Mesenchymal stem cell (in vitro differentiated cells and primary cell): ENCODE data around the gene TMPRSS5.
A peak's percentile ranks its signal among the peaks of the same experiment; 100 is the strongest.

Source experiments
- DNase-seq: peaks from one replicate; pipeline ENCODE4 v3.0.0-alpha.2; 2013
- H2AFZ ChIP-seq: one replicate; pipeline ENCODE4 v1.6.1; 2013; ENCODE audit warnings: low read depth, mild to moderate bottlenecking, control low read depth, inconsistent platforms, low read length, moderate library complexity
- H2AK5ac ChIP-seq: 2 replicates; pipeline ENCODE4 v1.6.1; 2013; ENCODE audit warnings: low read length, moderate library complexity, mild to moderate bottlenecking, inconsistent platforms; ENCODE audit not compliant: severe bottlenecking
- H2BK120ac ChIP-seq: one replicate; pipeline ENCODE4 v1.6.1; 2013; ENCODE audit warnings: low read depth, mild to moderate bottlenecking, inconsistent platforms, low read length, moderate library complexity
- H2BK12ac ChIP-seq, 2 experiments: one replicate each; pipeline ENCODE4 v1.6.1; 2013; ENCODE audit warnings: inconsistent platforms in 2 of 2, low read length in 2 of 2, mild to moderate bottlenecking in 2 of 2, moderate library complexity in 2 of 2, control low read depth in 1 of 2
- H2BK15ac ChIP-seq: one replicate; pipeline ENCODE4 v1.6.1; 2013; ENCODE audit warnings: mild to moderate bottlenecking, low read depth, inconsistent platforms; ENCODE audit not compliant: poor library complexity, severe bottlenecking
- H2BK5ac ChIP-seq: 2 replicates; pipeline ENCODE4 v1.6.1; 2013; ENCODE audit warnings: low read depth, mild to moderate bottlenecking, low read length, control low read depth, inconsistent platforms; ENCODE audit not compliant: poor library complexity, severe bottlenecking
- H3K14ac ChIP-seq, 2 experiments: one replicate each; pipeline ENCODE4 v1.6.1; 2013; ENCODE audit warnings: inconsistent platforms in 2 of 2, low read length in 2 of 2, control low read depth in 1 of 2, mild to moderate bottlenecking in 1 of 2, moderate library complexity in 1 of 2
- H3K18ac ChIP-seq, 2 experiments: one replicate each; pipeline ENCODE4 v1.6.1; 2013; ENCODE audit warnings: inconsistent platforms in 2 of 2, low read length in 2 of 2, control low read depth in 1 of 2, low read depth in 1 of 2, mild to moderate bottlenecking in 1 of 2
- H3K23ac ChIP-seq, 2 experiments: one replicate each; pipeline ENCODE4 v1.6.1; 2013; ENCODE audit warnings: inconsistent platforms in 2 of 2, low read length in 2 of 2, mild to moderate bottlenecking in 2 of 2, moderate library complexity in 2 of 2, control low read depth in 1 of 2
- H3K27ac ChIP-seq: 2 replicates; pipeline ENCODE4 v1.5.1; 2013; ENCODE audit warnings: mild to moderate bottlenecking, moderate library complexity, low read length, control low read depth, inconsistent platforms; ENCODE audit not compliant: poor library complexity, severe bottlenecking
- H3K27me3 ChIP-seq, 2 experiments: 2 replicates each; pipeline versions ENCODE4 v1.6.1 to v1.7.0; 2013; ENCODE audit warnings: low read length in 2 of 2, mild to moderate bottlenecking in 2 of 2, moderate library complexity in 2 of 2, control low read depth in 1 of 2, inconsistent platforms in 1 of 2; ENCODE audit not compliant: control insufficient read depth in 1 of 2, insufficient read depth in 1 of 2
- H3K36me3 ChIP-seq, 2 experiments: 2 replicates each; pipeline versions ENCODE4 v1.6.1 to v1.7.0; 2013; ENCODE audit warnings: low read length in 2 of 2, control low read depth in 1 of 2, inconsistent platforms in 1 of 2, low read depth in 1 of 2, mild to moderate bottlenecking in 1 of 2; ENCODE audit not compliant: insufficient read depth in 2 of 2, control insufficient read depth in 1 of 2
- H3K4ac ChIP-seq, 2 experiments: one replicate each; pipeline ENCODE4 v1.6.1; 2013; ENCODE audit warnings: inconsistent platforms in 2 of 2, low read length in 2 of 2, mild to moderate bottlenecking in 2 of 2, moderate library complexity in 2 of 2, control low read depth in 1 of 2, low read depth in 1 of 2
- H3K4me1 ChIP-seq: 2 replicates; pipeline ENCODE4 v1.6.1; 2013; ENCODE audit warnings: low read depth, low read length, control low read depth; ENCODE audit not compliant: control insufficient read depth, insufficient read depth
- H3K4me2 ChIP-seq: 2 replicates; pipeline ENCODE4 v1.6.1; 2013; ENCODE audit warnings: low read length, mild to moderate bottlenecking, inconsistent platforms; ENCODE audit not compliant: poor library complexity, severe bottlenecking
- H3K4me3 ChIP-seq, 2 experiments: 2 replicates each; pipeline versions ENCODE4 v1.5.1 to v1.7.0; 2013; ENCODE audit warnings: low read length in 2 of 2, mild to moderate bottlenecking in 2 of 2, control low read depth in 1 of 2, low read depth in 1 of 2; ENCODE audit not compliant: insufficient read depth in 1 of 2
- H3K79me1 ChIP-seq: replicated peaks from 2 replicates; pipeline ENCODE4 v1.6.1; 2013; ENCODE audit warnings: mild to moderate bottlenecking, control low read depth, low read length, inconsistent platforms; ENCODE audit not compliant: poor library complexity, severe bottlenecking
- H3K9ac ChIP-seq: 2 replicates; pipeline ENCODE4 v1.7.0; 2013; ENCODE audit warnings: mild to moderate bottlenecking, low read length, moderate library complexity
- H3K9me3 ChIP-seq: 2 replicates; pipeline ENCODE4 v1.7.0; 2013; ENCODE audit warnings: mild to moderate bottlenecking, low read length; ENCODE audit not compliant: control insufficient read depth
- H4K8ac ChIP-seq: one replicate; pipeline ENCODE4 v1.6.1; 2013; ENCODE audit warnings: inconsistent platforms, mild to moderate bottlenecking, low read length, moderate library complexity
- H4K91ac ChIP-seq: one replicate; pipeline ENCODE4 v1.6.1; 2013; ENCODE audit warnings: mild to moderate bottlenecking, low read length, inconsistent platforms
- WGBS: methylation state at CpG from one replicate; pipeline ENCODE4 v1.1.7; 2013; ENCODE audit warnings: mixed read lengths; 5-methylcytosine and 5-hydroxymethylcytosine counted together

The TMPRSS5 gene

DNA sequence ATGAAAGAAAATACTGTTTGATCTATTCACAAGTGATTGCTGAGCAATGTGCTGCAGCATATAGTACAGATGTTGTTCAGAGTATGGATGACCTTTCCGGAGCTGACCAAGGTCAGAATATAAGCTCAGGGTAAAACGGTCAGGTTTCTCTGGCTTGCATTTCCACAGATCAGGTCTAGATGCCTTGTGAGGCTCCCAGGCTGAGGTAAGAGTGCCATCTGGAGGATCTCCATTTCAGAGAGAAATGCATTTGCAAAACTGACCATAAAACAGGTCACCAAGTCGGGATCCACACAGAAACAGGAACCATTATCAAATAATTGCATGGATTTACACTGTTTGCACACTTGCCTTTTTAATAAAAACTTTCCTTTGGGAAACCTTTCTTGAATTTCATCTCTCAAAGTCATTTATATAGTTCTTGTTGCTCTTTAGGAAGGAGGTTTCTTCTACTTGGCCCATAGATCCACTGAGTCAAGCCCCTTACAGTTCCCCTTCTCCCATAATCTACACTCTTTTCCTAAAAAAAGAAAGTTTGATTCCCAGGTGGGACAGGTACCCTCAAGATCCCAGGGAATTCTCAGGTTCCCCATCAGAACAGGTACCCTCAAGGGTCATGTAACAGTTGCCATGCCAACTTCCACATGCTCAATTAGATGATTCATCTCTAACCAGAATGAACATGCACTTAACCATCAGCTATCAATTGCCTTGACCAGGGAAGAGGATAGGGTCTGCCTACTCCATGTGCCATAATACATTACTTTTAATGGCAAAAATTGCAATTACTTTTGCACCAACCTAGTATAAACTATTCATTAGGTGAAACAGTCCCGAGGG is 25.0 kb upstream of the TMPRSS5 start:
- Histone ChIP-seq H3K4me2 (no peak overlapping the region), H2BK120ac (no peak overlapping the region), H3K4me1 (no peaks in the 10 kb centered on the region), H3K14ac (no peak overlapping the region), H2BK12ac (no peak overlapping the region), H3K4ac (no peak overlapping the region), H2AFZ (no peak overlapping the region), H2AK5ac (no peak overlapping the region), H3K27me3 (no peaks in the 10 kb centered on the region), H3K9me3 (no peaks in the 10 kb centered on the region), H3K23ac (no peak overlapping the region), H3K36me3 (peaks cover 4 to 34% of the 10 kb centered on the region in 2 experiments), H2BK15ac (no peak overlapping the region), H3K4me3 (no peak overlapping the region), H2BK5ac (no peak overlapping the region), H3K9ac (no peak overlapping the region), H3K79me1 (no peaks in the 10 kb centered on the region), H4K91ac (no peak overlapping the region), H4K8ac (no peak overlapping the region), H3K18ac (no peak overlapping the region), H3K27ac (no peak overlapping the region)
- 62% methylated on average over 3 of the region's 4 CpGs for WGBS
- peak; percentile 52 for DNase-seq

GRCh38 chr11:113729456-113729855 is 23.3 kb upstream of the TMPRSS5 start:
- H3K4me3 ChIP-seq: no peak overlapping the region
- no peak overlapping the region for H2BK5ac ChIP-seq
- no peak overlapping the region for H2AK5ac ChIP-seq
- no peak overlapping the region for H3K9ac ChIP-seq
- no peak for DNase-seq
- H3K4me2 ChIP-seq: no peak overlapping the region
- H3K79me1 ChIP-seq: no peaks in the 10 kb centered on the region
- H3K23ac ChIP-seq: no peak overlapping the region
- WGBS: 62% methylated on average over 3 of the region's 5 CpGs
- H2BK15ac ChIP-seq: no peak overlapping the region
- no peak overlapping the region for H2BK120ac ChIP-seq
- no peak overlapping the region for H3K27ac ChIP-seq
- H3K14ac ChIP-seq: no peak overlapping the region
- no peaks in the 10 kb centered on the region for H3K4me1 ChIP-seq
- no peaks in the 10 kb centered on the region for H3K9me3 ChIP-seq
- H2AFZ ChIP-seq: no peak overlapping the region
- no peaks in the 10 kb centered on the region for H3K27me3 ChIP-seq
- peaks cover 2 to 22% of the 10 kb centered on the region in 2 experiments for H3K36me3 ChIP-seq
- no peak overlapping the region for H2BK12ac ChIP-seq
- H4K8ac ChIP-seq: no peak overlapping the region
- H3K18ac ChIP-seq: no peak overlapping the region
- H3K4ac ChIP-seq: no peak overlapping the region
- H4K91ac ChIP-seq: no peak overlapping the region

DNA sequence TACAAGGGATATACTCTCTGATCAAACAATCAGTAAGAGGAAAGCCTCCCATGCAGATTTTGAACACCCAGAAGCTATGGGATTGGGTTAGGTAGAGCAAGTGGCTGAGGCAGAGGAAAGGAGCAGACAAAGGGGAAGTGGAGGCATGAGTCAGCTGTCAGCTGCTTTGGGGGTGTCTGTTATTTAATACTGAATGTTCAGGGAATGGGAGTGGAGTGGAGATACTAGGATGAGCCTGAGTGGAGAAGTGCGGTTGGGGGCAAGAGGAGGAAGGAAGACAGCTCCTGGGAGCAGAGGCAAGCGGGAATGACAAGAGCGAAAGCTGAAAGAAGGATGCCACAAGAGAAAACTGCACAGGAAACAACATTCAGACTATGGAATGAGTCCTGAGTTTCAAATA is 22.7 kb upstream of the TMPRSS5 start:
- no peak overlapping the region for H4K8ac ChIP-seq
- no peak overlapping the region for H3K27ac ChIP-seq
- WGBS: 88% methylated on average over 3 of the region's 3 CpGs
- H3K9ac ChIP-seq: no peak overlapping the region
- peaks cover 0 to 15% of the 10 kb centered on the region in 2 experiments for H3K36me3 ChIP-seq
- H3K79me1 ChIP-seq: no peaks in the 10 kb centered on the region
- H2BK120ac ChIP-seq: no peak overlapping the region
- H2BK15ac ChIP-seq: no peak overlapping the region
- no peaks in the 10 kb centered on the region for H3K27me3 ChIP-seq
- H2BK5ac ChIP-seq: no peak overlapping the region
- H3K4me3 ChIP-seq: no peak overlapping the region
- H2AFZ ChIP-seq: no peak overlapping the region
- no peak overlapping the region for H4K91ac ChIP-seq
- no peak overlapping the region for H2AK5ac ChIP-seq
- H3K4ac ChIP-seq: no peak overlapping the region
- no peak overlapping the region for H3K4me2 ChIP-seq
- no peak overlapping the region for H2BK12ac ChIP-seq
- H3K9me3 ChIP-seq: no peaks in the 10 kb centered on the region
- H3K4me1 ChIP-seq: no peaks in the 10 kb centered on the region
- no peak overlapping the region for H3K14ac ChIP-seq
- no peak overlapping the region for H3K18ac ChIP-seq
- no peak overlapping the region for H3K23ac ChIP-seq
- no peak for DNase-seq

DNA sequence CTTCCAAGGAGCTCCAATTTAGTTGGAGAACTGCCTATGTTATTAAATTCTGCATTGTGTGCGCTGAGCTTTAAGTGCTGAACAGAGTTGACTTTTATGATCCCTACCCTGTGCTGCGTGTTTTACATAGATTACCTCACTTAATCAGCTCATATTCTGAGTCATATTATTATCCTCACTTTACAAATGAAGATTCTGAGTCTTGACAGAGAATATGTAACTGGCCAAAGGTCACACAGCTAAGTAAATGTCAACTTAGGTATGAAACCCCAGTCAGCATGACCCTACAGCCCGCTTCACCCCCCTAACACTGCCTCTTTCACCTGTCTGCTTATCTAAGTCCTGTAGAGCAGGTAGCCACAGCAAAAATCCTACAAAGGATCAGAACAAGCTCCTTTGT is 19.8 kb upstream of the TMPRSS5 start:
- Histone ChIP-seq H3K9me3 (no peaks in the 10 kb centered on the region), H3K4ac (no peak overlapping the region), H3K23ac (no peak overlapping the region), H2BK15ac (no peak overlapping the region), H3K18ac (no peak overlapping the region), H3K9ac (no peak overlapping the region), H2BK120ac (no peak overlapping the region), H3K4me2 (no peak overlapping the region), H2AFZ (no peak overlapping the region), H2AK5ac (no peak overlapping the region), H2BK5ac (no peak overlapping the region), H2BK12ac (no peak overlapping the region), H3K14ac (no peak overlapping the region), H3K27ac (no peak overlapping the region), H3K79me1 (no peaks in the 10 kb centered on the region), H4K8ac (no peak overlapping the region), H3K4me1 (no peaks in the 10 kb centered on the region), H3K4me3 (no peak overlapping the region), H3K36me3 (no peaks in the 10 kb centered on the region), H3K27me3 (no peaks in the 10 kb centered on the region), H4K91ac (no peak overlapping the region)
- DNase-seq: no peak
- 98% methylated on average over 3 of the region's 3 CpGs for WGBS
